ENCODE measurements around the gene SLC25A44. TPM values are rescaled to one million over a fixed set of nuclear protein-coding genes. Genes with fewer than 3 reads are reported as not detected.
A peak's percentile ranks its signal among the peaks of the same experiment; 100 is the strongest.

Gene SLC25A44
- total RNA-seq (10 to 100 TPM; 16.4 to 27.4 (median 20.5) TPM), polyA plus RNA-seq (10 to 100 TPM in 1 of 2 donors, 1 to 10 TPM in 1; 5.8 to 29.3 TPM)
- long read RNA-seq, donor 1, full-length matches to known transcripts: 4 of 9 reads
- long read RNA-seq, donor 1, partial matches to known transcripts: 0 of 9 reads
- long read RNA-seq, donor 1, other reads (novel, unspliced or antisense): 5 of 9 reads
- long read RNA-seq, donor 2, transcript SLC25A44-201 (4 exons, 3,482 nt): major isoform, 11 of 26 reads
- long read RNA-seq, donor 2, partial matches to known transcripts: 0 of 26 reads
- long read RNA-seq, donor 2, other reads (novel, unspliced or antisense): 14 of 26 reads
- long read RNA-seq, donor 3, partial matches to known transcripts: 0 of 7 reads
- long read RNA-seq, donor 3, other reads (novel, unspliced or antisense): 4 of 7 reads

- Histone ChIP-seq H3K4me3 (peak within 1 kb of the TSS; percentile 59 to 99 (median 82)), H3K4me1 (peaks cover 0 to 51% (median 27%) of the 10 kb centered on the region in 12 donors), H3K27me3 (no peaks in the 10 kb centered on the region), H3K36me3 (peaks cover 0 to 26% (median 5%) of the 10 kb centered on the region in 9 donors), H3K27ac (peak within 1 kb of the TSS in 11 of 12 donors; percentile 74 to 92 (median 88)), H3K9me3 (no peaks in the 10 kb centered on the region)
- TF ChIP-seq POLR2A (IDR thresholded peaks at IDR 0.05): peak in 1 of 2 donors; percentile 71
- TF ChIP-seq CTCF (IDR thresholded peaks at IDR 0.05): peak; percentile 35 to 82 (median 66)
- WGBS, 4 donors: 2 to 6% (median 5%) methylated on average over 57 to 59 of the region's 59 CpGs
- intact Hi-C loops (cut with DNase I): loop anchor here in 2 of 10 donors (2.0 to 5.0 kb wide), 3 partner anchors 19 to 46 kb away; partner anchors contain the start of gene PMF1 (in 1 of the 2)
- ATAC-seq (peak; percentile 99 to 100 (median 100)), DNase-seq (peak; percentile 96 to 97 (median 97))
Observed at GRCh38 chr1:156193488-156194299, at the start of gene SLC25A44. Gene SLC25A44, plus strand, starts transcription at chr1:156194104. Its CDS starts 5,744 bp downstream, at chr1:156199848.

GRCh38 chr1:156144742-156145141, 49.2 kb upstream of the SLC25A44 start:
- DNase-seq (no peak), ATAC-seq (no peak)
- H3K4me3 ChIP-seq: no peak overlapping the region
- intact Hi-C loops (cut with DNase I): loop anchor here in 7 of 10 donors (2.0 to 10.0 kb wide), 5 partner anchors 48 to 173 kb away; partner anchors contain the start of genes PMF1 (in 1 of the 7) and SLC25A44 (in 1 of the 7)
- H3K27ac ChIP-seq: no peak overlapping the region
- peaks cover 5 to 41% (median 22%) of the 10 kb centered on the region in 12 donors for H3K4me1 ChIP-seq
- peaks cover 0 to 4% (median 0%) of the 10 kb centered on the region in 9 donors for H3K27me3 ChIP-seq
- peaks cover 0 to 9% (median 6%) of the 10 kb centered on the region in 9 donors for H3K36me3 ChIP-seq
- TF ChIP-seq CTCF (IDR thresholded peaks at IDR 0.05) (no peak), POLR2A (IDR thresholded peaks at IDR 0.05) (no peak)
- WGBS, 4 donors: 63 to 77% (median 69%) methylated on average over 5 of the region's 5 CpGs
- no peaks in the 10 kb centered on the region for H3K9me3 ChIP-seq

- peaks cover 5 to 47% (median 20%) of the 10 kb centered on the region in 12 donors for H3K4me1 ChIP-seq
- DNase-seq: no peak
- no peaks in the 10 kb centered on the region for H3K9me3 ChIP-seq
- peaks cover 0 to 13% (median 0%) of the 10 kb centered on the region in 9 donors for H3K27me3 ChIP-seq
- intact Hi-C loops (cut with DNase I): loop anchor here (1.0 to 10.0 kb wide), 7 partner anchors 47 to 172 kb away; partner anchors contain the start of genes PMF1 (in 1 of the 10) and SLC25A44 (in 1 of the 10)
- H3K4me3 ChIP-seq: no peak overlapping the region
- TF ChIP-seq CTCF (IDR thresholded peaks at IDR 0.05) (no peak), POLR2A (IDR thresholded peaks at IDR 0.05) (no peak)
- no peak overlapping the region for H3K27ac ChIP-seq
- peaks cover 0 to 2% (median 0%) of the 10 kb centered on the region in 9 donors for H3K36me3 ChIP-seq
- 72 to 77% (median 75%) methylated on average over 2 of the region's 2 CpGs for WGBS, 4 donors
- ATAC-seq: no peak
Observed at GRCh38 chr1:156145650-156146019, 48.3 kb upstream of the SLC25A44 start.

Data from heart left ventricle (tissue), 16 donors.